NCI-H345 (cell line): Measurements from ENCODE around the gene NFKB2.

Source experiments
- DNase-seq: peaks from one replicate; lab custom pipeline; 2025; lab: John Stamatoyannopoulos, UW

Gene NFKB2

DNA sequence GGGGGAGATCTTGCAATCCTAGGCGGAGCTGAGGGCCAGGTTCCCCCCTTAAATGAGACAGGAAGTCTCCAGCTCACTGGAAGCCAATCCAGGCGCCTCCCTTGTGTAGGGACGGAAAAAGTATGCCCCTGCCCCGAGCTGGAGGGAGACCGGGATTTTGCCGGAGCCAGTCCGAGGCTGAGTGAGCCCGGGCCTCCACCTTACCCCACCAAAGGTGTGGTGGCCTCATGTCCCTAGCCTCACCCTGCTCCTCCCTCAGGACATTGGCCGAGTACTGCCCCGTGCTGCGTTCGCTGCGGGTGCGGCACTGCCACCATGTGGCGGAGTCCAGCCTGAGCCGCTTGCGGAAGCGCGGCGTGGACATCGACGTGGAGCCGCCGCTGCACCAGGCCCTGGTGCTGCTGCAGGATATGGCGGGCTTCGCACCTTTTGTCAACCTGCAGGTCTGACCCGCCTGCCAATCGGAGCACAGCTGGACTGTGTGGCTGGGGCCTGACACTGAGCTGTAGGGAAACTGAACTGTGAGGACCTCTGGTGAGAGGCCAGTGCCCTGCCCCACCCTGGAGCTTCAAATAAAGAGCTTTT, 27.1 kb downstream of the NFKB2 start:
- peak; percentile 6 for DNase-seq

DNA sequence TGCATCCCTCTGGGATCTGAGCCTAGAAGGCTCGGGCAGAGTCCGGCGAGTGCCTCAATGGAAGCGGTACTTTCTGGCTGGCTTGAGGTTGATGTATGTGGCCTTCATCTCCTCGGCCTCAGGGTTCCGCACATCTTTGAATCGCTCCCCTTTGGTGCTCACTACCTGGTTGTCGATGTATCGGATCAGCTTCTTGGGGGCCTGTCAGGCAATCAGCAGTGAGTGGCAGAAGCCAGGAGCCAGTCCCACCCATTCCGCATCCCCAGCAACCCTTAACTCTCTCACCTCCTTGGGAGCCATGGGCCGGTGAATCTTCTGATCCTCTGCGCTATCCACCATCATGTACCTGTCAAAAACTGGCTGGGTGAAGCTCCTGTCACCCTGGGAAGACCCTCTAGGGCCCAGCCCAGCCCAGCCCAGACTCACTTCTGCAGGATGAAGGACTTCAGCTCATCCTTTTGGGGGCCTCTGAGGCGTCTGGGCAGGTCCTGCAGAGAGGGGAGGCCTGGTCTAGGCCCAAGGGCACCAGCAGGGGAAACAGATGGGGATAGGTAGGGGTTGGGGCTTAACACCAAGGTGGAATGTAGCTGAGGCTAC, 28.0 kb downstream of the NFKB2 start:
- no peak for DNase-seq

- no peak for DNase-seq
These were observed 28.6 kb downstream of the NFKB2 start for GRCh38 chr10:102424145-102424544.

DNA sequence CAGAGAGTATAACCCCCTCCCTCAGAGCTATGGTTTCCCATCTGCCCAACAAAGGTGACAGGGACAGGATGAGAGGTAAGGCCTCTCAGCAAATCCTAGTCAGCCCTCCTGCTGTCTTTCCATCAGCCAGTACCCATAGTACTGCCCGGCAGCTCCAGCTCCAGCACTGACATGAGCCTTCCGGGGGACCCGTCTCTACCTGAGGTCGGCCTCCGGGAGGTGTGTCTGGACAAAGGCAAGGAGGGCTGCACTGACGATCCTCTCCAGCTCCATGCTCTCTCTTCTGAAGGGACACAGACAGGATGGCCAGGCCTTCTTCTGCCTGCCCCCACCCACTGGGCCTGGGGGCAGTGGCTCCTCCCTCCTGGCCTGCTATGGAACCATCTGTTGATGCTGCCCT, 29.4 kb downstream of the NFKB2 start:
- DNase-seq, result no peak

DNA sequence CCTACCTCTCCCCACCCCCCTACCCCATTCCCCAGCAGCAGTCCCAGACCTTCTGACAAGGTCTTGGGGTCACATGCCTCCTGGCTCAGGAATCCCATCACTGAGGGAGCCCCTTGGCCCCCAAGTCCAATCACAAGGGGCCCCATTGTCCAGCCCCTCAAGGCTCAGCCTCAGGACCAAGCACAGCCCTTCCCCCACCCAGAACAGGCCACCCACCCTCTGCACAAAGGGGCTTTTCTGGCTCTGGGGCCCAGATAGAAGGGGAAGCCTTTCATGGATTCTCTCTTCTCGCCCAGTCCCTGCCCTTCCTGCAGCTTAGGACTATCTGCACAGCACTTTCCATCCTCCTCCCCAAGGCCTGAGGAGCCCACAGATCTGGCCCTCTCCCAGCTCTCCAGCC, 29.9 kb downstream of the NFKB2 start:
- no peak for DNase-seq

- no peak for DNase-seq
These were observed 31.3 kb downstream of the NFKB2 start for GRCh38 chr10:102426803-102427287.

DNA sequence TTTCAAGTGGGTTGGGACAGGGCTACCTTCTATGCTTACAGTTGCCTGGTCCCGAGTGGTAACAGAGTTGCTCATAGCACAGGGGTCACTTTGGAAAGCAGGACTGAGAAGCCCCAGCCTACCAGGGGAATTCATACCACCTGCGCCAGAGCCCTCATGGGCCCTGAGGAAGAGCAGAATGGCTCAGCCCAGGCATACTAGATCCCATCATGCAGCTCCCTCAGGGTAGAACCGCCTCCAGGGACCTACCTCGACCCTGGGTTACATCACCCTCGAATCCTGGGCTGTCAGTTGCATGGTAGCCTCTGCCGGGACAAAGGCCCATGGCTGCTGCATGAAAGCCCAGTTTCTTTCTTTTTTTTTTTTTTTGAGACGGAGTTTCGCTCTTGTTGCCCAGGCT, 34.0 kb downstream of the NFKB2 start:
- DNase-seq, result no peak

GRCh38 chr10:102431452-102432124, 36.1 kb downstream of the NFKB2 start:
- DNase-seq, result no peak

DNA sequence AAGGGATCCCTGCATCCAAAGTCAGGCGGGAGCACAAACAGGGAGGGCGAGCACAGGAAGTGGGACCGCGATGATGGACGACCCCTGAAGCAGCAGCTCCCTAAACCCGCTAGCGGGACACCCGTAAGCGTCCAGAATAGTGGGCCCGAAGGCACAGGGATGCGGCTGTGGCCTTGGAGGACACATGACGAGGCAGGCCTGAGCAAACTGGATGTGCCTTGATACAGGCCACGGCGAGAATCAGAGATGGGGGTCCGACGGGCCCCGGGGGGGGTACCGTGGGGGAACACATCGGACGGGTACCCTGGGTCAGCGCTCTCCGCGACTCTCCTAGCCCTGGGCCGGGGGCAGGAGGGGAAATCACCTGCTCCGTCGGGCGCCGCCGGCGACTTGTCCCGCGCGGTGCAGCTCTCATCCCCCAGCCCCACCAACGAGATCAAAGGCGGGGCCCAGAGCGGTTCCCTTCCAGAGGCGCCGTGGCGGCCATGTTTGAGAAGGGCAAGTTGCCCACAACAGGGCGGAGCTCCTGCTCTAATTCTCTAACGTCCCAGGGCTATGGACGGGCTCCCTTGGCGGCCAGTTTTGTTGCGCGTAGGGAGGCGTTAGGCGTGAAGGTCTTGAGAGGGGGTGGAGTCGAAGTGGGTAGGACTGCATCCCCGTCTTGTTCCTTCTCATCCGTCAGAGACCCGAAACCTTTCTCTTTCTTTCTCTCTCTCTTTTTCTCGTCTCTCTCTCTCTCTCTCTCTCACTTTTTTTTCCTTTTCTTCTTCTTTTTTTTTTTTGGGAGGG, 36.9 kb downstream of the NFKB2 start, which contains the start of gene CUEDC2:
TSS of gene CUEDC2 (minus strand) at position 413 of the 789 bp plus-strand sequence. CDS start 7,386 bp downstream, outside the sequence.
- DNase-seq, result peak; percentile 95

- DNase-seq, result no peak
These were observed 38.1 kb downstream of the NFKB2 start for GRCh38 chr10:102433619-102434046.

- no peak for DNase-seq
These were observed 39.1 kb downstream of the NFKB2 start for GRCh38 chr10:102434394-102435132.

GRCh38 chr10:102435133-102435497, 39.6 kb downstream of the NFKB2 start:
- no peak for DNase-seq

DNA sequence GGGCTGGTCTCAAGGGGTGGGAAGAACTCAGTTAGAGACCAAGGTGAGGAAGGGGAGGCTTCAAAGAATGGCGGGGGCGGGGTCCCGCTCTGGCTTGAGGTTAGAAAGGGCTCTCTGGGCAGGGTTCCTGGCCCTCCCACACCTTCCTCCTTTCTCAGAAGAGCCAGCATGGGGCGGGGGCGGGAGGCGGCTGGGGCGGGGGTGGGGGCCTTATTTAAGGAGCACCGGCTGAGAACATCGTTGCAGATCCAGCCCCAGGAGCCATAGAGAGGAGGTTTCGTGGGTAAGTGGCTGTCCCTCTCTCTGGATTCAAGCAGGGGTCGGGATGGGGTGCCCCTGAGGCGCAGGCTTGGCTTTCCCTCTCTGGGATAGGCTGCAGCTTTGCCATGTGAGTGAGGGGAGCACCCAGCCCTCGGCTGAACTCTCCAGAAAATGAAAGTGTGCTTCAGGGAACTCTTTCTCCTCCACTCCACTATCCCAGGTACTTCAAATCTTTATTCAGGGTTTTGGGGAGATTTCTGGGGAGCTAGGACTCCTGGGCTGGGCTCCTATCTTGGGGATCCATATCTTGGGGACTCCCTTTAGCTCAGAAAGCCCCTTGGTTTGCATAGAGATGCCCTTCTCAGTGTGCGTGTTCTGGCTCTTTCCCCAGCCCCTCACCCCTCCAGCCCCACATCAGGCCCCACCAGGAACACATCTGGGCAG, 40.2 kb downstream of the NFKB2 start:
- no peak for DNase-seq

DNA sequence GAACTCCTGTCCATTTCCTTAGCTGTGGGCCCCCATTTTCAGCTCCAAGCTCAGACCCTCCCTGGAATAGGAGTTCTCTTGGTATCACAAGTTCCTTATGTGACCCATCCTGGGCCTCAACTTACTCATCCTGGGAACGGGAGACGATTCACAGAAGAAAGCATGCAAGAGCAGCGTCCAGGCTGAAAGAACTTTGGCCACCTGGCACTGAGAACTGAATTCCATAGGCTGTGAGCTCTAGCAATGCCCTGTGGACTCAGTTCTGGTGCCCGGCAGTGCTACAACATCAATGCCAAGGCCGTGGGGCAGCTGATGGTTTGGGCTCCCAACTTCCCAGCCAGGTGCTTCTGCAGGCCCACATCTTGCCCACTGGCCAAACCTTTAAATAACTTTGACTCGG, 40.8 kb downstream of the NFKB2 start:
- DNase-seq, result no peak

GRCh38 chr10:102437515-102437914, 42.0 kb downstream of the NFKB2 start:
- DNase-seq, result no peak

DNA sequence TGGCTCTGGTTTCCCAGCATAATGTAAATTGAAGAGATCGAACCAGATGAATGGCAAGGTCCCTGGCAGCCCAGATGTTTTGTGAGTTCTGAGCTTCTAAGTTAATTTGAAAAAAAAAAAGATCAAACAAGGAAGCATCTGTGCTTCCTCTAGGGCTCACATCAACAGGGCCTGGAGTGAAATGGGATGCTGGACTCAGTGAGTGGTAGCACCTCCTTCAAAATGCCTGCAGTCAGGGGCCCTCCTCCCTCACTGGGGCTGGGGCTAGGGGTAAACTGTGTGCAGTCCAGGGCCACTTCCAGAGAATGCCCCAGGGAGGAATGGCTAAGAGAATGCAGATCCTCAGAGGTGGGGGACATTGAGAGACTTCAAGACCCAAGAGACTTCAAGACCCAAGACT, 42.9 kb downstream of the NFKB2 start:
- DNase-seq, result no peak

- no peak for DNase-seq
These were observed 49.3 kb downstream of the NFKB2 start for GRCh38 chr10:102444851-102445250.

GRCh38 chr10:102449321-102450123, 54.0 kb downstream of the NFKB2 start:
- DNase-seq, result peak; percentile 85

- no peak for DNase-seq
These were observed 54.5 kb downstream of the NFKB2 start for GRCh38 chr10:102450124-102450373.

DNA sequence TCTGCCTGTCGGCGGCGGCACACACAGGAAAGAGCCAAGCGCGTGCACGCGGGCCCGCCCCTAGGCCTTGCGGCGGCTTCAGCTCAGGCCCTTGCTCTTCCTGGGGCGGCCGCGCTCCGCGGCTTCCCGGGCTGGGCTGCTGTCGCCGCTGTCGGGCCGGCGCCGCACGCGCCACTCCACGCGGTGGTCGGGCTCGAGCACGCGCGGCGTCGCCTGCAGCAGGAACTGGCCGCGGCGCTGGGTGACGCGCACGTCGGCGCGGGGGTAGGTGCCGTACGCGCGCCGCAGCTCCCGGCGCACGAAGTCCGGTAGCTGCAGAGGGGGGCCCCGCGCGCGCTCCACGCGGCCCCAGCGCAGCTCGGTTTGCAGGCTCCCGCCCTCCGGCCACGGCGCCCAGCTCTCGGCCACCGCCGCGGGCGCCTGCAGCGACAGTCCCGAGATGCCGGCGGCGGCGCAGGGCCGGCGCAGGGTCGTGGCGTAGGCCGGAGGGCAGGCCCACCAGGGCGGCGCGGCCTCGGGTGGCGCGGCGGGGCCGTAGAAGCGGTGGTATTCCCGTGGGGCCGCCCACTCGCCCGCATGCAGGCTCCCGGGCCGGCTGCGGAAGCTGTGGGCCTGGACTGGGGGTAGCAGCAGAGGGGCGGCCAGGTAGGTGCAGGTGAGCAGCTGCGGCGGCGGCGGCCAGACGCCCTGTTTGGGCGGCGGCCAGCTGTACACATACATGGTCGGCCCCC, 55.0 kb downstream of the NFKB2 start:
- peak; percentile 84 for DNase-seq
